GM18505 (cell line): ENCODE data around the gene APOC4.

ENCODE experiments used
- ATAC-seq: cut with Tn5 transposase; IDR thresholded peaks from one replicate; pipeline ENCODE4 v1.9.1; 2021; ENCODE audit not compliant: unreplicated experiment
- POLR2A ChIP-seq: IDR thresholded peaks from 4 replicates; pipeline ENCODE4 v1.6.1; 2011; ENCODE audit warnings: borderline replicate concordance; ENCODE audit not compliant: insufficient read depth, insufficient read length; ENCODE audit errors: extremely low read depth

APOC4 gene

GRCh38 chr19:44942067-44942571, at the start of gene APOC4:
APOC4 (plus strand) TSS chr19:44942237; CDS start chr19:44942278, 41 bp downstream.
- no peak for TF ChIP-seq POLR2A
- ATAC-seq: no peak

GRCh38 chr19:44892932-44893331, 49.1 kb upstream of the APOC4 start:
- TF ChIP-seq POLR2A: no peak
- no peak for ATAC-seq

GRCh38 chr19:44893332-44894051, 48.5 kb upstream of the APOC4 start:
- no peak for ATAC-seq
- no peak for TF ChIP-seq POLR2A

- no peak for ATAC-seq
- no peak for TF ChIP-seq POLR2A
Measured at GRCh38 chr19:44894052-44894400, 48.0 kb upstream of the APOC4 start.

GRCh38 chr19:44894946-44895345, 47.1 kb upstream of the APOC4 start:
- no peak for ATAC-seq
- no peak for TF ChIP-seq POLR2A

- ATAC-seq: no peak
- no peak for TF ChIP-seq POLR2A
Measured at GRCh38 chr19:44897835-44898234, 44.2 kb upstream of the APOC4 start.

GRCh38 chr19:44900328-44901244, 41.5 kb upstream of the APOC4 start:
- ATAC-seq: no peak
- TF ChIP-seq POLR2A: no peak

GRCh38 chr19:44903216-44903601, 38.8 kb upstream of the APOC4 start:
- no peak for TF ChIP-seq POLR2A
- ATAC-seq: no peak

- no peak for ATAC-seq
- no peak for TF ChIP-seq POLR2A
Measured at GRCh38 chr19:44903602-44904425, 38.2 kb upstream of the APOC4 start.

GRCh38 chr19:44904426-44904994, 37.5 kb upstream of the APOC4 start:
- no peak for ATAC-seq
- TF ChIP-seq POLR2A: no peak

GRCh38 chr19:44905437-44906160, 36.4 kb upstream of the APOC4 start, which contains the start of gene APOE:
APOE (plus strand) TSS chr19:44905796; CDS start chr19:44906625, 829 bp downstream.
- ATAC-seq: no peak
- no peak for TF ChIP-seq POLR2A

GRCh38 chr19:44907613-44908012, 34.4 kb upstream of the APOC4 start:
- no peak for TF ChIP-seq POLR2A
- ATAC-seq: no peak
